KOPT-K1 (cell line): Measurements from ENCODE around the gene ANTXR2.

Source experiments
- H3K27ac ChIP-seq: fragments of 200-600 bp; sonication (generic); 2 replicates; pipeline ENCODE4 v1.5.1; 2016; ENCODE audit warnings: antibody characterized with exemption, mild to moderate bottlenecking, low read depth, low read length; ENCODE audit not compliant: poor library complexity, severe bottlenecking
- H3K36me3 ChIP-seq: fragments of 200-600 bp; sonication (generic); 2 replicates; pipeline ENCODE4 v1.5.1; 2017; ENCODE audit warnings: antibody characterized with exemption, mild to moderate bottlenecking, low read length, moderate library complexity; ENCODE audit not compliant: insufficient read depth
- H3K9me3 ChIP-seq: fragments of 200-600 bp; sonication (generic); 2 replicates; pipeline ENCODE4 v1.5.1; 2017; ENCODE audit warnings: antibody characterized with exemption, low read length, mild to moderate bottlenecking; ENCODE audit not compliant: insufficient read depth, poor library complexity, severe bottlenecking

The ANTXR2 gene

DNA sequence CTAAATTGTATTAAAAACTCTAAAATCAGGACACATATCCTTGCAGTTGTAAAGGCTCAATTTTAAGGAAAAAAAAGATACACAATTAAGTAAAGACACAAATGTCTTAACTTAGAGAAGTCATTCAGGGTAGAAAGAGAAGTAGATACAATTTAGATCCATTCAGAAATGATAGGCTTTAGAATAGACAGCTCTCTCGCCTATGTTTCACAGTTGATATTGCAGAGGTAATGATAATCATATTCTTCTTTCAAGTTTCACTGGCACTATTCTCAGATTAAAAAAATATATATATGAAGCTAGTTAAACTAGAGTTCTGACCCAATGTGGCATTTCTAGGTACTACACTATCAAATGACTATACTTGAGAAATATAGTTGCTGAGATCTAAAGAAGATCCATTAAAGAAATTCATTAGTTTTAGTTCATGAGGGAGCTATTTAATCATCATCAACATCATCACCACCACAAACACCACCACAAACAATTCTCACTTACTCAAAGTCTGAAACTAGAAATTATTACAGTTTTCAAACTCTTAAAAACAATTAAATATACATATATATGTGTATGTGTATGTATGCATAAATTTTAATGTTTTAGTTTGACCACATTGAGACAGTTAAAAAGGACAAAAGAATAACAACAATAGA, 93.1 kb downstream of the ANTXR2 start:
- H3K27ac ChIP-seq, result no peak overlapping the region
- H3K36me3 ChIP-seq, result no peaks in the 10 kb centered on the region
- H3K9me3 ChIP-seq, result no peaks in the 10 kb centered on the region

DNA sequence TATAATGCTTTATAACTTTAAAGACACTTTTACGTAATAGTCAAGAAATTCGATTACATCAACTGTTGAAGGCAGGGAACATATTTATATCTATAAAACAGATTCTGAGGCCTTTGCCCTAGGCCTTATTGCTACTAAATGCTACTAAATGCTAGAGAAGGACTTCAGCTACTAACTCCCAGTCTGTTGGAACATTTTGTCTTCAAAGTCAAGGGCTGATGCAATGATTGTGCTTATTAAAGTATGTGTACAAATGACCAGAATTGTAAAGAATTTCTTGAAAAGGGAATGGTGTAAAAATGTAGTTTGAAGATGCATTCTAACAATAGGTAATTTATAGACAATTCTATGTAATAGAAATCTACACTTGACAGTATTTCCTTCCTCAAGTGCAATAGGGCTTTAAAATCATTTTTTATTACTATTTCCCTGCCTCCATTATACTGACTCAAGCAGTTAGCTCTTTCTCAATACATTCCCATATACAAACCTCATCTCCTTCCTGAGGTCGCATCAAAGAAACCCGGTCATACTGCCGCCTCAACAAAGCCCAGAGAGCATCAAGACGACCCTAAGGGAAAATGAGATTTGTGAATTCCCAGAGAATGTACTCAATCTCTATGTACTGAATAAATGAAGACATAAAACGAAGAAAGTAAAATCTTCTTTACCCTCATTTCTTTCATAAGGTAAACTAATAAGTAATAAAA, 95.7 kb downstream of the ANTXR2 start:
- no peaks in the 10 kb centered on the region for H3K36me3 ChIP-seq
- H3K27ac ChIP-seq, result no peak overlapping the region
- H3K9me3 ChIP-seq, result no peaks in the 10 kb centered on the region

DNA sequence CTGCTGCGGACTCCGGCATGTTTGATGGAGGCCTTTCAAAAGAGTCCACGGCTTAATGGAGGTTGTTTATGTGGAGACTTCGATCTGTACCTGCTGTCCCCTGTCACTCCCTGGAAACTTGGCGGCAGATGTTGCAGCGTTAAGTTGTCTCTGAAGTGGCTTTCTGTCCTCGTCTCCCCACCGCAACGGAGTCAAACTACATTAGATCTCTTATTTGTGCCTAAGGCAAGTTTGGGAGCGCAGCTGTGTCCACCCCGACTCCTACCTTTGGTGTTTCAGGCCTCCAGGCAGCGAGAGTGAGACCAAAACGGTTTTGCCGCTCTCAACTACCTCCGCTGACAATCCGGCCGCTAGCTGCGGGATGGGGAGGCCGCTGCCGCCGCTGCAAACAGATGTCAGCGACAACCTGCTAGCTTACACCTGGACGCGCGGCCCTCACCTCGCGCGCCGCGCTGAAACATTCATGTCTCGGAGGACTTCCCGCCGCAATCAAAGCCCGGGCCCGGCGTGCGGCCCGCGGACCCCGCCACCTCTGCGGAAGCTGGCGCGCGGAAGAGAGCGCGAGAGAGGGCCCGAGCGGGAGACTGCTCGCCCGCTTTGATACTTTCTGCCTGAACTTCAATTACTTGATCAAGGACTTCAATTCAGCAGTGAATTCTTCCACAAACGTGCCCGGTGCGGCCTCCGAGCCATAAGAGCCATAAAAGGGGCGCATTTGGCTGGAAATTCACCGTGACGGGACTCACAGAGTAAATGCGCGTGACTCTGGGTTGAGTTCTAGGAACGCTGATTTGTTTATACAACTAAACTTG, 108.4 kb downstream of the ANTXR2 start:
- Histone ChIP-seq H3K36me3 (no peaks in the 10 kb centered on the region), H3K27ac (no peak overlapping the region), H3K9me3 (peaks cover 9% of the 10 kb centered on the region)

- Histone ChIP-seq H3K27ac (no peak overlapping the region), H3K36me3 (no peaks in the 10 kb centered on the region), H3K9me3 (peaks cover 9% of the 10 kb centered on the region)
These were observed 109.0 kb downstream of the ANTXR2 start for GRCh38 chr4:79964020-79964399.

- Histone ChIP-seq H3K27ac (no peak overlapping the region), H3K36me3 (no peaks in the 10 kb centered on the region), H3K9me3 (peaks cover 5% of the 10 kb centered on the region)
These were observed 113.4 kb downstream of the ANTXR2 start for GRCh38 chr4:79959652-79960051.

- no peak overlapping the region for H3K27ac ChIP-seq
- no peaks in the 10 kb centered on the region for H3K36me3 ChIP-seq
- no peaks in the 10 kb centered on the region for H3K9me3 ChIP-seq
These were observed 114.4 kb downstream of the ANTXR2 start for GRCh38 chr4:79958466-79959264.

- no peak overlapping the region for H3K27ac ChIP-seq
- no peaks in the 10 kb centered on the region for H3K36me3 ChIP-seq
- no peaks in the 10 kb centered on the region for H3K9me3 ChIP-seq
These were observed 123.9 kb downstream of the ANTXR2 start for GRCh38 chr4:79949178-79949577.

- H3K36me3 ChIP-seq, result no peaks in the 10 kb centered on the region
- H3K9me3 ChIP-seq, result no peaks in the 10 kb centered on the region
- no peak overlapping the region for H3K27ac ChIP-seq
These were observed 124.3 kb downstream of the ANTXR2 start for GRCh38 chr4:79948739-79949138.

DNA sequence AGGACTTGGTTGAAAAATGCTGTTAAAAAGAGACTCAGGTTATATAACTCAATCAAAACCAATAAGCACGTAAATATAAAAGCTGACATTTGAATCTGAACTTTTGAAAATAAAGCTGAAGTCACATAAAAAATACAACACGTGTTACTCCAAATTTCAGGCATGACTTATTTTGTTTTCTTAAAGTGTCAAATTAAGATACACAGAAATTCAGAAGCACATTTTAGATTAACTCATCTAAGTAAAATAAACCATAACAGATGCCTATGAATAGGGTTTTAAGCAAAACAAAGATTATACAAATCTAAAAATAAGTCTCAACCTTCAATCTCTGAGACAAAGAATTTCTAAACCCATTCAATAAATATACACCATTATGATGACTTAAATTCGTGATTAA, 124.8 kb downstream of the ANTXR2 start:
- H3K36me3 ChIP-seq, result no peaks in the 10 kb centered on the region
- H3K27ac ChIP-seq, result no peak overlapping the region
- H3K9me3 ChIP-seq, result no peaks in the 10 kb centered on the region

GRCh38 chr4:79947386-79947785, 125.6 kb downstream of the ANTXR2 start:
- no peaks in the 10 kb centered on the region for H3K9me3 ChIP-seq

DNA sequence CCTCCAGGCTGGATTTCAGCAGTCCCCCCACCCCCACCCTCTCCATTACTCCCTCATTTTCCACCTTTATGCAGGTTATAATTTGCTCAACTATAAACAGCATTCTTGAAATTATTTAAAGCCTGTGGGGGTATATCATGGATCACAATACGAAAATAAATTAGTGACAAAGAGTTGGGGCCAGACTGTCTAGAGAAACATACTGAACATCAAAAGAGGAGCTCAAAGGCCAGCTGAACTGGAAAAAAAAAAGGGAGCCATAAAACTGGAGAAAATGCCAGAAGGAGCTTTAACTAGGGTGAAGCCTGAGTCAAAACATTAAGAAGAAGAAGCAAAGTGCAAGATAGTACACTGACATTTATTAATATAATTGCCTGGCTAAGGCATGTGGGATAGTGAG, 137.8 kb downstream of the ANTXR2 start:
- Histone ChIP-seq H3K27ac (no peak overlapping the region), H3K36me3 (no peaks in the 10 kb centered on the region), H3K9me3 (no peaks in the 10 kb centered on the region)

More at GRCh38 chr4:79947386-79947785, 125.6 kb downstream of the ANTXR2 start:
- no peak overlapping the region for H3K27ac ChIP-seq
- H3K36me3 ChIP-seq, result no peaks in the 10 kb centered on the region

DNA sequence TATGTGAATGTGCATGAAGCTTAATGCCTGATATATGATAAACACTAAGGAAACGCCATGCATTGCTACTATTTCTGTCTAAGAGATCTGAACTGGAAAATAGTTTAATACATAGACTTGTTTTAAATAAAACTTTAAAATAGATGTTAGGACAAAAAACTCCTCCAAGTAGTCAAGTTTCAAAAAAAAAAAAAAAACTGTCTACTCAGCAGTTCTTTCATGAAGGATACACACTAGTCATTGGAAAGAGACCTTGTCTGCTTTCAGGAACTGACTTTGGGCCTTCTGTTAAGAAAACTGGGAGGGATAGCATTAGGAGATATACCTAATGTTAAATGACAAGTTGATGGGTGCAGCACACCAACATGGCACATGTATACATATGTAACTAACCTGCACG, 138.4 kb downstream of the ANTXR2 start:
- no peak overlapping the region for H3K27ac ChIP-seq
- no peaks in the 10 kb centered on the region for H3K9me3 ChIP-seq
- H3K36me3 ChIP-seq, result no peaks in the 10 kb centered on the region

DNA sequence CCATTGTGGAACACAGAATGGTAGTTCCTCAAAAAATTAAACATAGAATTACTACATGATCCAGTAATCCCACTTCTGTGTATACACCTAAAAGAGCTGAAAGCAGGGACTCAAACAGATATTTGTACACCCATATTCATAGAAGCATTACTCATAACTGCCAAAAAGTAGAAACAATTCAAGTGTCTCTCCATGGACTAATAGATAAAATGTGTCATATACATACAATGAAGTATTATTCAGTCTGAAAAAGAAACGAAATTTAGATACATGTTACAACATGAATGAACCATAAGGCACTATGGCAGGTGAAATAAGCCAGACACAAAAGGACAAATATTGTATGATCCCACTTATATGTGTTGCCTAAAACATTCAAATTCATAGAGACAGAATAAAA, 145.1 kb downstream of the ANTXR2 start:
- Histone ChIP-seq H3K27ac (no peak overlapping the region), H3K36me3 (no peaks in the 10 kb centered on the region), H3K9me3 (no peaks in the 10 kb centered on the region)

DNA sequence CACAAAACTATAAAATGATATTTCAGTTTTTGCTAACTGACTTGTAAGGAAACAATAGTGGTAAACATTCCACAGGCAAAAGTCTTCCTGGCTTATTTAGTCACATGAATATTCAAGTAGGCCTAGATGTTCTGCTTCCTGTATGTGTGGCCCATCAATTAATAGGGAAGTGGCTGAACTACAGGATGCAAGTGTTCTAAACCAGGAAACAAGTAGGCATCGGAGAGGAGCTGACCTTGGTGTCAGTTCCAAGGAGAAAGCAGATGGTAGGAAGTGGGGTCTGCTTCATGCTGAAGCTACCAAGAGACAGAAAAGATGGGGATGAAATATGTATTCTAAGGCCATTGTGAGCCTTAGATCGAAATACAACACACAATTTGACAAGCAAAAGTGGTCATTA, 149.7 kb downstream of the ANTXR2 start:
- Histone ChIP-seq H3K9me3 (no peaks in the 10 kb centered on the region), H3K36me3 (no peaks in the 10 kb centered on the region), H3K27ac (no peak overlapping the region)

- no peaks in the 10 kb centered on the region for H3K9me3 ChIP-seq
- no peaks in the 10 kb centered on the region for H3K36me3 ChIP-seq
- H3K27ac ChIP-seq, result no peak overlapping the region
These were observed 151.0 kb downstream of the ANTXR2 start for GRCh38 chr4:79922011-79922410.
